IMR-90 (cell line): Measurements from ENCODE around the gene TIA1. TPM values are rescaled to one million over a fixed set of nuclear protein-coding genes. Genes with fewer than 3 reads are reported as not detected.

Source experiments
- ATAC-seq: fragments of 200-7000 bp; cut with Tn5 transposase; 2 replicates; pipeline ENCODE4 v1.9.1; 2020; ENCODE audit warnings: low read depth, mild to moderate bottlenecking, moderate library complexity
- Bru-seq: library from RNA; stranded (reverse); fragments of 400-500 nt; gene quantifications from one replicate; lab custom pipeline; 2021; lab: Mats Ljungman, UMichigan
- BruChase-seq, 2 experiments: library from RNA; stranded (reverse); fragments of 400-500 nt; gene quantifications; one replicate each; lab custom pipeline; 2021; lab: Mats Ljungman, UMichigan
- BruUV-seq: library from RNA; stranded (reverse); fragments of 400-500 nt; replicated peaks from 2 replicates; lab custom pipeline; 2021; lab: Mats Ljungman, UMichigan
- CTCF ChIA-PET: fragments of 300-600 bp; formaldehyde crosslinking; extraction: SDS; loops from one replicate; lab custom pipeline; 2021; ENCODE audit warnings: antibody characterized with exemption; lab: Yijun Ruan, JAX
- POLR2A ChIA-PET: fragments of 300-600 bp; sonication (Branson Sonifier 250); formaldehyde crosslinking; loops from one replicate; lab custom pipeline; 2022; ENCODE audit warnings: antibody characterized with exemption; ENCODE audit not compliant: unreplicated experiment; lab: Charles Lee
- DNase-seq: peaks from one replicate; pipeline ENCODE4 v3.0.0; 2013
- H2AFZ ChIP-seq: replicated peaks from 2 replicates; pipeline ENCODE3; 2013; ENCODE audit warnings: low read length, mild to moderate bottlenecking; ENCODE audit not compliant: poor library complexity
- H2AK5ac ChIP-seq: 2 replicates; pipeline ENCODE4 v1.6.1; 2013; ENCODE audit warnings: low read depth, low read length, inconsistent platforms
- H2AK9ac ChIP-seq: replicated peaks from 2 replicates; pipeline ENCODE3; 2013; ENCODE audit warnings: mild to moderate bottlenecking, low read depth, low read length, moderate library complexity; ENCODE audit not compliant: poor library complexity
- H2BK120ac ChIP-seq: 2 replicates; pipeline ENCODE4 v1.6.1; 2013; ENCODE audit warnings: low read depth, low read length, inconsistent platforms
- H2BK15ac ChIP-seq: 3 replicates; pipeline ENCODE4 v1.6.1; 2013; ENCODE audit warnings: low read depth, low read length, inconsistent platforms
- H2BK20ac ChIP-seq: 2 replicates; pipeline ENCODE4 v1.6.1; 2013; ENCODE audit warnings: low read depth, mild to moderate bottlenecking, inconsistent platforms, low read length, moderate library complexity
- H2BK5ac ChIP-seq: 2 replicates; pipeline ENCODE4 v1.6.1; 2013; ENCODE audit warnings: mild to moderate bottlenecking, low read depth, low read length, inconsistent platforms; ENCODE audit not compliant: poor library complexity, severe bottlenecking
- H3K14ac ChIP-seq: replicated peaks from 2 replicates; pipeline ENCODE4 v1.6.1; 2013; ENCODE audit warnings: low read depth, low read length, inconsistent platforms
- H3K18ac ChIP-seq: 2 replicates; pipeline ENCODE4 v1.6.1; 2013; ENCODE audit warnings: low read depth, low read length, control low read depth
- H3K23ac ChIP-seq: 2 replicates; pipeline ENCODE4 v1.6.1; 2013; ENCODE audit warnings: low read depth, low read length, inconsistent platforms
- H3K27ac ChIP-seq: 2 replicates; pipeline ENCODE4 v1.5.1; 2013; ENCODE audit warnings: mild to moderate bottlenecking, control low read depth, low read length; ENCODE audit not compliant: insufficient read depth
- H3K27me3 ChIP-seq: 2 replicates; pipeline ENCODE4 v1.6.1; 2013; ENCODE audit warnings: low read length; ENCODE audit not compliant: control insufficient read depth, insufficient read depth
- H3K36me3 ChIP-seq: 2 replicates; pipeline ENCODE4 v1.6.1; 2013; ENCODE audit warnings: low read length, mixed read lengths; ENCODE audit not compliant: control insufficient read depth, insufficient read depth
- H3K4ac ChIP-seq: 2 replicates; pipeline ENCODE4 v1.6.1; 2013; ENCODE audit warnings: low read depth, low read length, inconsistent platforms
- H3K4me1 ChIP-seq: 2 replicates; pipeline ENCODE4 v1.6.1; 2013; ENCODE audit warnings: low read length, mixed read lengths; ENCODE audit not compliant: control insufficient read depth, insufficient read depth
- H3K4me2 ChIP-seq: 2 replicates; pipeline ENCODE4 v1.6.1; 2013; ENCODE audit warnings: low read depth, mild to moderate bottlenecking, control low read depth, low read length, moderate library complexity
- H3K4me3 ChIP-seq: 2 replicates; pipeline ENCODE4 v1.5.1; 2013; ENCODE audit warnings: low read depth, mild to moderate bottlenecking, control low read depth, low read length, moderate library complexity; ENCODE audit not compliant: insufficient read depth
- H3K56ac ChIP-seq: 2 replicates; pipeline ENCODE4 v1.6.1; 2013; ENCODE audit warnings: low read length, inconsistent platforms; ENCODE audit not compliant: insufficient read depth; ENCODE audit errors: extremely low read depth
- H3K79me1 ChIP-seq, 2 experiments: 2 replicates each; pipeline ENCODE4 v1.6.1; 2013; ENCODE audit warnings: low read length in 2 of 2, inconsistent platforms in 1 of 2, low read depth in 1 of 2
- H3K9ac ChIP-seq: 2 replicates; pipeline ENCODE4 v1.6.1; 2013; ENCODE audit warnings: low read depth, low read length, control low read depth
- H3K9me1 ChIP-seq: 2 replicates; pipeline ENCODE4 v1.6.1; 2013; ENCODE audit warnings: low read length, inconsistent platforms; ENCODE audit not compliant: insufficient read depth
- H3K9me3 ChIP-seq: 2 replicates; pipeline ENCODE4 v1.6.1; 2013; ENCODE audit warnings: low read length; ENCODE audit not compliant: control insufficient read depth, insufficient read depth
- H4K20me1 ChIP-seq: 2 replicates; pipeline ENCODE4 v1.6.1; 2013; ENCODE audit warnings: low read length, inconsistent platforms; ENCODE audit not compliant: insufficient read depth
- H4K5ac ChIP-seq: 2 replicates; pipeline ENCODE4 v1.6.1; 2013; ENCODE audit warnings: mild to moderate bottlenecking, low read depth, low read length, control low read depth
- H4K8ac ChIP-seq, 2 experiments: 2 replicates each; pipeline ENCODE4 v1.6.1; 2013; ENCODE audit warnings: low read depth in 2 of 2, low read length in 2 of 2, control low read depth in 1 of 2, inconsistent platforms in 1 of 2
- H4K91ac ChIP-seq: 2 replicates; pipeline ENCODE4 v1.6.1; 2013; ENCODE audit warnings: low read depth, low read length, inconsistent platforms; ENCODE audit not compliant: insufficient read depth
- BHLHE40 ChIP-seq: fragments of 150-350 bp; IDR thresholded peaks from 2 replicates; pipeline ENCODE4 v1.6.1; 2016; ENCODE audit warnings: mild to moderate bottlenecking, low read depth, low read length
- CEBPB ChIP-seq: IDR thresholded peaks from 2 replicates; pipeline ENCODE4 v1.6.1; 2012; ENCODE audit warnings: low read depth, low read length, improper control_type of control experiment
- CHD1 ChIP-seq: IDR thresholded peaks from 2 replicates; pipeline ENCODE4 v1.6.1; 2012; ENCODE audit warnings: low read depth, low read length, improper control_type of control experiment
- CTCF ChIP-seq: conservative IDR thresholded peaks from 2 replicates; pipeline ENCODE4 v1.5.1; 2012; ENCODE audit warnings: mild to moderate bottlenecking, low read depth, low read length, improper control_type of control experiment
- ELK1 ChIP-seq: fragments of 150-350 bp; IDR thresholded peaks from 2 replicates; pipeline ENCODE4 v1.6.1; 2016; ENCODE audit warnings: low read depth, mild to moderate bottlenecking, low read length, moderate library complexity, borderline replicate concordance
- FOS ChIP-seq: fragments of 150-350 bp; IDR thresholded peaks from 2 replicates; pipeline ENCODE4 v1.6.1; 2016; ENCODE audit warnings: low read depth, low read length
- MAZ ChIP-seq: IDR thresholded peaks from 2 replicates; pipeline ENCODE4 v1.6.1; 2012; ENCODE audit warnings: low read depth, mild to moderate bottlenecking, low read length, improper control_type of control experiment, moderate library complexity, borderline replicate concordance
- MXI1 ChIP-seq: IDR thresholded peaks from 2 replicates; pipeline ENCODE4 v1.6.1; 2012; ENCODE audit warnings: low read depth, mild to moderate bottlenecking, low read length, moderate library complexity, borderline replicate concordance
- RAD21 ChIP-seq: IDR thresholded peaks from 2 replicates; pipeline ENCODE4 v1.6.1; 2012; ENCODE audit warnings: low read length, improper control_type of control experiment
- RCOR1 ChIP-seq: IDR thresholded peaks from 2 replicates; pipeline ENCODE4 v1.6.1; 2012; ENCODE audit warnings: mild to moderate bottlenecking, low read length, improper control_type of control experiment; ENCODE audit not compliant: insufficient replicate concordance
- RFX5 ChIP-seq: IDR thresholded peaks from 2 replicates; pipeline ENCODE4 v1.8.0; 2012; ENCODE audit warnings: low read depth, mild to moderate bottlenecking, low read length, moderate library complexity
- WGBS, 2 experiments: methylation state at CpG; one replicate each; pipeline versions ENCODE4 v1.1.5 to v1.1.7; 2013; ENCODE audit warnings: missing lambda C conversion rate in 2 of 2; ENCODE audit not compliant: insufficient read length in 1 of 2; ENCODE audit errors: extremely low coverage in 2 of 2; 5-methylcytosine and 5-hydroxymethylcytosine counted together
- dilution Hi-C: fragments of 300-500 bp; cut with HindIII; formaldehyde crosslinking; loops from one replicate; pipeline ENCODE4 v1.14.3; 2018; ENCODE audit warnings: low sequenced_read_pairs; ENCODE audit not compliant: unreplicated experiment
- in situ Hi-C: fragments of 300-500 bp; cut with MboI; formaldehyde crosslinking; loops from 3 replicates; pipeline ENCODE4 v1.14.3; 2019; ENCODE audit warnings: low sequenced_read_pairs, inconsistent platforms, mixed read lengths
- intact Hi-C: fragments of 100-400 bp; cut with micrococcal nuclease; formaldehyde crosslinking; loops from 2 replicates; pipeline ENCODE4 v1.10.0; 2022
- long read RNA-seq: library from polyadenylated mRNA; unstranded; transcript quantifications from one replicate; pipeline ENCODE4 v2.0.0, GENCODE V29; 2021; ENCODE audit not compliant: unreplicated experiment
- polyA plus RNA-seq, 3 experiments: library from polyadenylated mRNA; depleted of rRNA; stranded (reverse); fragments of >200 nt; gene quantifications; 2 replicates each; pipeline ENCODE4 v1.2.3, GENCODE V29; 2012; ENCODE audit warnings: low replicate concordance in 1 of 3
- total RNA-seq: library from RNA; depleted of rRNA; stranded (reverse); fragments of >200 nt; gene quantifications from 2 replicates; pipeline ENCODE4 v1.2.3, GENCODE V29; 2012; rRNA removed

The TIA1 gene, protein sequence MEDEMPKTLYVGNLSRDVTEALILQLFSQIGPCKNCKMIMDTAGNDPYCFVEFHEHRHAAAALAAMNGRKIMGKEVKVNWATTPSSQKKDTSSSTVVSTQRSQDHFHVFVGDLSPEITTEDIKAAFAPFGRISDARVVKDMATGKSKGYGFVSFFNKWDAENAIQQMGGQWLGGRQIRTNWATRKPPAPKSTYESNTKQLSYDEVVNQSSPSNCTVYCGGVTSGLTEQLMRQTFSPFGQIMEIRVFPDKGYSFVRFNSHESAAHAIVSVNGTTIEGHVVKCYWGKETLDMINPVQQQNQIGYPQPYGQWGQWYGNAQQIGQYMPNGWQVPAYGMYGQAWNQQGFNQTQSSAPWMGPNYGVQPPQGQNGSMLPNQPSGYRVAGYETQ
- total RNA-seq, result 93.3 and 103 TPM in 2 replicates
- 72.7 and 72.8 TPM in 2 replicates for polyA plus RNA-seq (2012; rRNA removed)
- 9.7 and 11.5 TPM in 2 replicates for polyA plus RNA-seq (2012; cell fraction: cytosol; rRNA removed)
- polyA plus RNA-seq (2012; cell fraction: nucleus; rRNA removed; ENCODE audit: low replicate concordance), result 67.9 and 381 TPM in 2 replicates
- percentile 92 among the genes with signal in this experiment for Bru-seq, nascent RNA
- percentile 98 among the genes with signal in this experiment for BruChase-seq, experiment 1, labeled RNA remaining after a 6-hour chase
- BruChase-seq, experiment 2, labeled RNA remaining after a 2-hour chase, result percentile 98 among the genes with signal in this experiment
- long read RNA-seq, full-length matches to known transcripts, result 21 of 46 reads
- long read RNA-seq, partial matches to known transcripts, result 4 of 46 reads
- long read RNA-seq, other reads (novel, unspliced or antisense), result 21 of 46 reads

DNA sequence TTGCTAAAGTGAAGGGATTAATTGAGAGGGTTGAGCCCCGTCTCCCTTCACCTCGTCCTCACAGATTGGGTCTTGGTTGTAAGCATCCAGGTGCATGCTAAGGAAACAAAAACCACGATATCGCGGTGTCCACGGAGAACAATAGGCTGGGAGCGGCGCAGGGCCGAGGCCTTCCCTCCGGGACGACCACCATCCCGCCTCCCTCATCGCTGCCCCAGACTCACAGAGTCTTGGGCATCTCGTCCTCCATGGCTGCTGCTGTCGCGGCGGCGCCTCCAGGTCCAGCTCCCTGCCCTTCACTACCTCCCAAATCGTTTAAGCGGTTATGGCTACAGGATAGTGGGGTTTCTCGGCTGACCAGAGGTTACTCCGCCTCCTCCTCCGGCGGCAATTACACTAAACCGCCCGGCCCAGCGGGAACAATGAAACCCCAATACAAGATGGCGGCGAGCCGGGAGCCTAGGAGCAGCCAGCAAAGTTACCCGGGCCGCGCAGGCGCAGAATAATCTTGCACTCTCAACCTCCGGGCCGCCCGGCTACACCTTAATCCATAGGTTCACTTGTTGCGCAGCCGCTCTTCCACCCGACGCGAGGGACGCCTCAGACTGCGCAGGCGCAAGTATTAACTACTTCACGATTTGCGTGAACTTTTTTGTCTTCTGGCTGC lies at the start of gene TIA1:
TSS of gene TIA1 (minus strand) at position 448 of the 667 bp plus-strand sequence. CDS start at position 250, 198 bp downstream.
- Histone ChIP-seq H3K9me1 (no peaks in the 10 kb centered on the region; the same call in 1 of the 2 replicates), H2BK15ac (peak within 1 kb of the TSS; percentile 11; the same call in 1 of the 3 replicates), H2BK5ac (peak within 1 kb of the TSS; percentile 94), H3K4me1 (peaks cover 2% of the 10 kb centered on the region; the same call in 1 of the 2 replicates), H2BK20ac (peak within 1 kb of the TSS; percentile 0), H3K79me1 (peaks cover 3 to 11% of the 10 kb centered on the region in 2 experiments; a peak in 1 of 4 replicates), H2BK120ac (peak within 1 kb of the TSS; percentile 72), H3K56ac (peak within 1 kb of the TSS; percentile 97), H3K4me2 (peak within 1 kb of the TSS; percentile 96), H3K14ac (peak within 1 kb of the TSS; percentile 99), H3K4ac (peak within 1 kb of the TSS; percentile 97), H3K9me3 (no peaks in the 10 kb centered on the region), H4K20me1 (peaks cover 35% of the 10 kb centered on the region), H3K9ac (peak within 1 kb of the TSS; percentile 99), H2AK5ac (peak within 1 kb of the TSS; percentile 100), H3K23ac (peak within 1 kb of the TSS; percentile 94), H3K18ac (peak within 1 kb of the TSS; percentile 81), H3K4me3 (peak within 1 kb of the TSS; percentile 84), H4K8ac (peak within 1 kb of the TSS; percentile 97 to 99), H4K91ac (peak within 1 kb of the TSS; percentile 98), H2AK9ac (peak within 1 kb of the TSS; percentile 99), H3K27me3 (no peaks in the 10 kb centered on the region), H2AFZ (peak within 1 kb of the TSS; percentile 95), H3K27ac (peak within 1 kb of the TSS; percentile 96), H4K5ac (peak within 1 kb of the TSS; percentile 96), H3K36me3 (no peaks in the 10 kb centered on the region)
- 2% methylated on average over 20 of the region's 47 CpGs; no CpG with 5 or more reads in 1 of the 2 experiments for WGBS, 2 experiments
- TSS peak; percentile 70 for BruUV-seq
- ATAC-seq (peak; percentile 98), DNase-seq (peak; percentile 97)
- ChIA-PET CTCF (no interaction called here), POLR2A (no interaction called here)
- dilution Hi-C loops, result no loop called here
- in situ Hi-C loops, result loop anchor here (25.0 kb wide), 1 partner anchor 336 kb away; the partner anchor contains the start of gene MXD1
- intact Hi-C loops, result loop anchor here (2.0 to 5.0 kb wide), 2 partner anchors 34 to 161 kb away; partner anchors contain the start of gene PCBP1
- TF ChIP-seq CHD1 (no peak), RFX5 (no peak), FOS (no peak), ELK1 (no peak), MXI1 (no peak), RCOR1 (no peak), CEBPB (peak; percentile 28; the same call in 1 of the 2 replicates), BHLHE40 (no peak), CTCF (no peak), MAZ (no peak), RAD21 (no peak)
